Activated T-cell treated with anti-CD3 and anti-CD28 coated beads, Interleukin-2, amount 50 U/mL, for 24 hours (primary cell): ENCODE measurements around the gene IRS2.
"Not testable (repeated sequence)": the region's sequence is repeated elsewhere in the genome, so short reads cannot be mapped to it uniquely, and the experiment has no call there.

Experiments
- DNase-seq: peaks from one replicate; pipeline ENCODE4 v3.0.0-alpha.2; 2020
- H3K27ac Mint-ChIP-seq: 2 replicates; pipeline ENCODE4 v1.8.0; 2020; ENCODE audit warnings: mild to moderate bottlenecking, mixed read lengths
- H3K27me3 Mint-ChIP-seq: 2 replicates; pipeline ENCODE4 v1.8.0; 2020; ENCODE audit warnings: mixed read lengths
- H3K36me3 Mint-ChIP-seq: 2 replicates; pipeline ENCODE4 v1.8.0; 2020; ENCODE audit warnings: low read depth, mixed read lengths
- H3K4me1 Mint-ChIP-seq: 2 replicates; pipeline ENCODE4 v1.8.0; 2020; ENCODE audit warnings: low read depth, mixed read lengths
- H3K4me3 Mint-ChIP-seq: 2 replicates; pipeline ENCODE4 v1.8.0; 2020; ENCODE audit warnings: mild to moderate bottlenecking, moderate library complexity, mixed read lengths
- H3K9me3 Mint-ChIP-seq: 2 replicates; pipeline ENCODE4 v1.8.0; 2020; ENCODE audit warnings: mixed read lengths

IRS2 gene

DNA sequence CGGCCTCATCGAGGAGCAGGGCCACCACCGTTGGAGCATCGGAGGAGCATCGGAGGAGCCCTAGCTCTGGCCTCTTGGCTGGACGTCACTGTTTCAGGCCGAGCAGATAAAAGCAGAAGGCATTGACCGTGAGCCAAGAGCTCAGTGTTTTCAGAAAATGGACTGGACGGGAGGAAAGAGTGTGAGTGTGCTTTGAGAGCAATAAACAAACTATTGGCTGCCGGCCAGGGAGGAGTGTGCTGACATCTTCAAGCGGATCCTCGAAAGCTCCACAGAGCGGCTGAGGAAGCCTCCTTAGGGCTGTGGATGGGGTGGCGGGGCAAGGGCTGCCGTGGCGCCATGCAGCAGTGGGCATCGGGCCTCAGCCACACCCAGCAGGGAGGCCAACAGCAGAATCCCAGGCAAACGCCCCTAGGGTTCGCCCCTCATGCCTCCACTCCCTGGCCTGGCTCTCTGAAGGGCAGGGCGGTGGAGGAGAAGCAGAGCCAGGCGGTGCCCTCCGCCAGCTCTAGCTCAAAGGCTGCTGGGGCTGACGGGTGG lies 41.8 kb downstream of the IRS2 start:
- Mint-ChIP-seq H3K4me1 (peaks cover 13% of the 10 kb centered on the region), H3K9me3 (no peaks in the 10 kb centered on the region), H3K36me3 (no peaks in the 10 kb centered on the region), H3K4me3 (no peak overlapping the region), H3K27me3 (no peaks in the 10 kb centered on the region), H3K27ac (no peak overlapping the region)
- no peak for DNase-seq

DNA sequence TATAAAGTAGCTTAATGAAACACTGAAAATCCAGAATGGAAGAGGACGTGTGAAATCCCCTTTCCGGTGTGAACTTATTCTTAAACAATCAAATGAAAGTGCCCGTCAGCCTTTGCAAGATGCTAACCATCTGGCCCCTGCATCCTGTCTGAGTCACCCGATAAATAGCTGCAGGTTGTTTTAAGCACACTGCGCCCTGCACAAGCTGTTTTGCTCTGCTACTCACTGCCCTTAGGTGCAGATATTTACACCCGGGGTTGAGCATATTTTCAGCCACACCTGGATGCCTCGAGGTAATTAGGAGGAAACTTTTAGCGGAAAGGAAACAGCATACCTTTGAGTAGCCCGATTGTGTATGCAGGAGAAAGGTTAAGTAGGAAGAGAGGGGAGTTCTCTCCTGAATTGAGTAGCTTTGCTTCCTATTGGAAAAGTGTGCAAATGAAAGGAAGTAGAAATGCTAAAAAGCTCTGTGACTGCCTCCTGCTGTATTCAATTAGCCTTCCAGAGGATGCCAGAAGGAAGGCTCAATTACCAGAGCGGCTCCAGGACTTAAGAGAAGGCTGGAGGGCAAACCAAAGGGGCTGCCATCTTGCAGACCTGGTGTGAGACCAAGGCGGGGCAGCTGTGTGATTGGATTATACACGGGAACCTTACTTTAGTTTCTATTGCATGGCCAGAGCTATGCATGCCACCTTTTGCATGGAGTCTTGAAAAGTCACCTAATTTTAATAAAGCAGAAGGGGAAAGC lies 42.5 kb downstream of the IRS2 start:
- Mint-ChIP-seq H3K36me3 (no peaks in the 10 kb centered on the region), H3K9me3 (no peaks in the 10 kb centered on the region), H3K27ac (no peak overlapping the region), H3K4me1 (peaks cover 13% of the 10 kb centered on the region), H3K4me3 (no peak overlapping the region), H3K27me3 (no peaks in the 10 kb centered on the region)
- DNase-seq: no peak

DNA sequence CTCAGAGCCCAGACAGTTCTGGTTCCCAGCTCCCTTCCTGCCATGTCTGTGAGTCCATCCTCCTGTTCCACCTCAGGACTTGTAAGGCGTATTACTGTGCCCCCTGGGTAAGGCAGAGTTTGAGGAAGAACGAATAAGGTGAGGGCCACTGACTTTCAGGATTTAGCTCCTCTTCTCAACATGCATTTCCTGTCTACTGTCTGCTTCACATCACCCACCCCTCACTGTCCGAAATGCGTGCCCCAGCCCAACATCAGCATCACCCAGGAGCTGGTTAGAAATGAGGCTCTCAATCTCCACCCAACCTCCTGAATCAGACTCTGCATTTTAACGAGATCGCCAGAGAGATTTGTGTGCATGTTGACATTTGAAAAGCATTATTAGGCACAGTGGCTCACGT lies 44.4 kb downstream of the IRS2 start:
- H3K4me1 Mint-ChIP-seq: peaks cover 15% of the 10 kb centered on the region

DNA sequence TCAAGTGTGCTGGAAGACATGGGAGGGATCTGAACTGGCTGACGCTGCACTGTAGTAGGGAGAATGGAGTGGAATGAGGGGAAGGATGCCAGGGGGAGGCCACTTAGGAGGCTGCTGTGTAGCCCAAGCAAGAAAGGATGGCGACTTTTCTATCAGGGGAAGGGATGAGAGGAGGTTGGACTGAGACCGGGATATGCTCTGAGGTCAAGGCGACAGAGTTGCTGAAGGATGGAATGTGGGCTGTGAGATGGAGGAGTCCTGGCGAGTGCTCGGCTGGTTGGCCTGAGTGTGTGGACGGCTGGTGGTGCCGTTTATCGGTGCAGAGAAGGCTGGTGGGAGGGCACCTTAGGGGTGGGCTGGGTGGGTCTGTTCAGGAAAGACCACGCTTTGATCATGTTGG lies 45.7 kb downstream of the IRS2 start:
- no peak overlapping the region for H3K27ac Mint-ChIP-seq
- no peaks in the 10 kb centered on the region for H3K9me3 Mint-ChIP-seq
- no peaks in the 10 kb centered on the region for H3K27me3 Mint-ChIP-seq
- no peaks in the 10 kb centered on the region for H3K36me3 Mint-ChIP-seq
- no peak overlapping the region for H3K4me3 Mint-ChIP-seq
- DNase-seq: no peak
- H3K4me1 Mint-ChIP-seq: peaks cover 15% of the 10 kb centered on the region

More for the DNA sequence above, 44.4 kb downstream of the IRS2 start:
- Mint-ChIP-seq H3K4me3 (no peak overlapping the region), H3K27me3 (no peaks in the 10 kb centered on the region), H3K36me3 (no peaks in the 10 kb centered on the region), H3K9me3 (no peaks in the 10 kb centered on the region), H3K27ac (no peak overlapping the region)
- DNase-seq: no peak

DNA sequence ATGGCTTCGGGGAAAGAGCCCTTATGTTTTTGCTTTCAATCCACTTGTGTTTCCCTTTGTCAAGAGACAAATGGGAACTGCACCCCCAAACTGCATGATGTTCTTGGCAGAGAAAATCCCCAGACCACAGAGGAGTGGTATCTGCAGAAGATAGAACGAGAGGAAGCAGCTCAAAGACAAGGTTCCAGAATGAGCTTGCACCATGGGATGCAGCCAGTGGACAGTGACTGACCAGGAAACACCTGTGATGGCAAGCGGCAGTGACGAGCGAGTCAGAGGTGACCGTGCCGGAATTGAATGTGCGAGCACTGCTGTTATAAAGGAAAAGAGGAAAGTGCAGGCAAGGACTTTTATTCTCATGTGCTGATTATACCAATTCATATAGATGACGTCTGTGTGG lies 46.3 kb downstream of the IRS2 start:
- Mint-ChIP-seq H3K27ac (no peak overlapping the region), H3K4me1 (peaks cover 15% of the 10 kb centered on the region), H3K4me3 (no peak overlapping the region), H3K36me3 (no peaks in the 10 kb centered on the region), H3K9me3 (no peaks in the 10 kb centered on the region), H3K27me3 (no peaks in the 10 kb centered on the region)
- no peak for DNase-seq

DNA sequence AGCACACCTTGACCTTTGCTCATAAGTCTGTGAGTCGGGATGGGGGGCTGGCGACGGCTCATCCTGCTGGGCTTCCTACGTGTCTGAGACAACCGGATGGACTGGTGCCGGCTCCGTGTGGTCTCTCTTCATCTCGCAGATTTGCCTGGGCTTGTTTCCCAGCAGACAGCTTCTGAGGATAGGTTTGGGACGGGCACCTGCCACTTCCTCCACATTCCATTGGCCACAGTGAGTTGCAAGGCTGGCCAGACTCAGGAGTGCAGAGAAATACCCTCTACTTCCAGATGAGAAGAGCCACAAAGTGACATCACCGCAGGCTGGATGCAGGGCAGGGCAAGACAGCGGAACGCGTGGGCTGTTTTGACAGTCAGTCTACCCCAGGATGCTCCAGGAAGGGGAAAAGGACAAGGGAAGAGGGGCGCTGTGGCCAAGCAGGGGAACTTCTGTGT lies 48.1 kb downstream of the IRS2 start:
- H3K9me3 Mint-ChIP-seq: no peaks in the 10 kb centered on the region
- no peak overlapping the region for H3K4me3 Mint-ChIP-seq
- no peaks in the 10 kb centered on the region for H3K36me3 Mint-ChIP-seq
- peaks cover 4% of the 10 kb centered on the region for H3K4me1 Mint-ChIP-seq
- no peak overlapping the region for H3K27ac Mint-ChIP-seq
- DNase-seq: no peak
- peaks cover 3% of the 10 kb centered on the region for H3K27me3 Mint-ChIP-seq

DNA sequence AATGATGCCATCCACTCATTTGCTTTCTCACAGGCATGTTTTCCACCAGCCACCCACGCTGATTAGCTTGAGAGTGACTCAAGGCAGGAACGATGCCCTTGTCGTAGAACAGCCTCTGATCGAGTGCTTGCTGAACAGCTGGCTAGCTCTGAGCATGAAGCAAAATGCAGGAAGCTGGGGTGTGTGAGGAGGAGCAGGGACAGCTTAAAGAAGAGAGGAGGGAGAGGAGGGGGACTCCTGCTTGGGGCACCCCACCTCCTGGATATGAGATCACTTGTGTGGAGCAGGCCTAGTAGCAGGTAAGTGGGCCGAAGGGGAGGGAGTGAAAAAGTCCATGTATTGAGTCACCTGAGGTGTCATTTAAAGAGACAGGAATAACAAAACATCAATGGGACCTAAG lies 48.8 kb downstream of the IRS2 start:
- no peak for DNase-seq
- Mint-ChIP-seq H3K9me3 (no peaks in the 10 kb centered on the region), H3K4me3 (no peak overlapping the region), H3K27me3 (peaks cover 5% of the 10 kb centered on the region), H3K27ac (no peak overlapping the region), H3K4me1 (peaks cover 1% of the 10 kb centered on the region), H3K36me3 (no peaks in the 10 kb centered on the region)

DNA sequence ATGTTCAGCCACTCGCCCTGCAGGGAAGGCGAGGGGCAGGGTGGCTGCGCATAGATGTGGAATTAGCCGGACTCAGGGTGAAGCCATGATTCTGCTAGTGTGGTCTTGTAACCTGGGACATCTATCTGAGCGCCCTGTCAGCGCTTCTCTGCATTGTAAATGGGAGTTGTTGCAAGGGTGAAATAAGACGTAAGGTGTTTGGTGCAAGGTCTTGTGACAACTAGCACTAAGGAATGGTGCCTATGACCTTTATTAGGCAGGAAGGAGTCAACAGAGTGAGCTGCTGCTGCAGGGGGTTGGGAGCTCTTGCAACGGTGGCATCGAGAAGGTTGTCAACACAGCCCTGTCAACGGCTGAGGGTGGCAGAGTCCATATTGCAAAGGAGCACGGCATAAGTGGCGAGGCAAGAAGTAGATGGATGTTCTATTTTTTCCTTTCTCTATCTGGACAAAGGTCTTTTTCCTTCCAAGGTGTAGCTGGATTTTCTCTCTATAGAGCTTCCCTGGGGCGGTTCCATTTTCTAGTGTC lies 49.3 kb downstream of the IRS2 start:
- Mint-ChIP-seq H3K4me1 (peaks cover 1% of the 10 kb centered on the region), H3K9me3 (no peaks in the 10 kb centered on the region), H3K27me3 (peaks cover 5% of the 10 kb centered on the region), H3K27ac (no peak overlapping the region), H3K36me3 (no peaks in the 10 kb centered on the region), H3K4me3 (no peak overlapping the region)
- DNase-seq: no peak

DNA sequence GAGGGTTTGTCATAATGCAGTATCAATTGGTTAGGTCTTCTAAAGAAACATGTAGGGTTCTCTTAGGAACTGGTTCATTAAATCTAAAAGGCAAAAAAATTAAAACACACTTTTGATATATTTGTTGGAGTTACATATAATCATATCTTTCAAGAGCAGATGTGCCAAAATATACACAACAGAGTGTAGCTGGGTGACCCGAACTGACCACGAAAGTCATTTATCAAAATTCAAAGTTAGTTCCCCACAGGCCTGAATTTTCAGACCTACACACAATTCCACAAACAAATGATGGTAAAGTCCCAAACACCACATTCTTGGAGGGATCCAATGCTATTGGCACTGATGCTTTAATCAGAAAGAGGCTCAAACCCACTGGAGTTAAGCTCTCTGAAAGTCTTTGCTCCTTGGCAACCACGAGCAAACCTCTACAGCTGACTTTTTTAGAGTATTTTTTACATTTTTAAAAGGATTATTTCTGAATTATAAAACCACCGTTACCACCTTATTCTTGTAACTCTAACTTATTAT lies 50.9 kb downstream of the IRS2 start:
- no peak overlapping the region for H3K4me3 Mint-ChIP-seq
- no peak for DNase-seq
- H3K9me3 Mint-ChIP-seq: no peaks in the 10 kb centered on the region
- H3K4me1 Mint-ChIP-seq: peaks cover 1% of the 10 kb centered on the region
- no peak overlapping the region for H3K27ac Mint-ChIP-seq
- H3K27me3 Mint-ChIP-seq: peaks cover 14% of the 10 kb centered on the region
- no peaks in the 10 kb centered on the region for H3K36me3 Mint-ChIP-seq

DNA sequence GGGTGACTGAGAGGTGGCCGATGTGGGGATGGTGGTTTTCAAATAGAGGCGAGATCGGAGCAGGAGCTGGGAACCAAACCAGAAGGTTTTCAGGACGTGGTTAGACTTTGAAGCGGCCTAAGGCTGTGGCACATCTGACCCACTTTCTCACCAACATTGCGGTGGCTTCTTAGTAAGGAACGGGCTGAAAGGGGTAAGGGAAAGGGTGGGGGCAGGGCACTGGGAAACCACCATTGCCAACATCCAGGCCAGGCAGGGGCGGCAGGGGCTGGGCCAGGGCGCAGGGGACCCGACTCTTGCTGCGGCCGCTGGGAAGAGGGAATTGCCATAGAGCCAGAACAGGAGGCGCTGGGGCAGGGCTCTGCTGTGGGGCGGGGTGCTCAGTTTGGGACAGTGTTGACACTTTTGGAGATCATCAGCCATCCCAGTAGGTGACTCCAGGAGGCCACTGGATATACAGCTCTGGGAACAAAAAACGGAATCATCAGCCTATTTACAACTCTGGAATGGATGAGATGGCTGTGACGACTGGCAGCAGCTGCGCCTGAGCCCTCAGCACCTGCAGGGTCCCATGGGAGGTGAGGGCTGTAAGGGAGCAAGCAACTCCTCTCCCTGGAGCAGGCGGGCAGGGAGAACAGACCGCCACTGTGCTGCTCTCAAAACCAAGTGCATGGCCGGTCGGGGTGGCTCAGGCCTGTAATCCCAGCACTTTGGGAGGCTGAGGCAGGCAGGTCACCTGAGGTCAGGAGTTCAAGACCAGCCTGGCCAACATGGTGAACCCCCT lies 52.2 kb downstream of the IRS2 start:
- Mint-ChIP-seq H3K9me3 (no peaks in the 10 kb centered on the region), H3K27ac (no peak overlapping the region), H3K36me3 (no peaks in the 10 kb centered on the region), H3K4me1 (peaks cover 1% of the 10 kb centered on the region), H3K4me3 (no peak overlapping the region), H3K27me3 (peaks cover 21% of the 10 kb centered on the region)
- DNase-seq: no peak

DNA sequence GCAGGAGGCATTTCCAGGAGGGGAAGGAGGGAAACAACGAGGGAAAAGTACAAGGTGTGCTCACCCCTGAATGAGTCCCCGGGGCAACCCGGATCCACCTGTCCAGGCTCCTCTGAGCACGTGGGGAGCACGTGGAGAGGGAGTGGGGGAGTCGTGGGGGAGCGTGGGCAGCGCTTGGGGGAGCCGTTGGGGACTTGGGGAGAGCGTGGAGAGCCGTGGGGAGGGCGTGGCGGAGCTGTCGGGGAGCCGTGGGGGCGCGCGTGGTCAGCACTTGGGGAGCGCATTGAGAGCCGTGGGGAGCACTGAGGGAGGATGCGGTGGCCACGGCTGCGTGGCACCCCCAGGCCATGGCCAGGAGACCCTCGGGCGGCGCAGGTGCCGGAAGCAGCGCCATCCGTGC lies 52.8 kb downstream of the IRS2 start:
- DNase-seq: no peak
- Mint-ChIP-seq H3K27me3 (peaks cover 27% of the 10 kb centered on the region), H3K36me3 (no peaks in the 10 kb centered on the region), H3K4me3 (no peak overlapping the region), H3K4me1 (peaks cover 1% of the 10 kb centered on the region), H3K9me3 (no peaks in the 10 kb centered on the region), H3K27ac (no peak overlapping the region)

DNA sequence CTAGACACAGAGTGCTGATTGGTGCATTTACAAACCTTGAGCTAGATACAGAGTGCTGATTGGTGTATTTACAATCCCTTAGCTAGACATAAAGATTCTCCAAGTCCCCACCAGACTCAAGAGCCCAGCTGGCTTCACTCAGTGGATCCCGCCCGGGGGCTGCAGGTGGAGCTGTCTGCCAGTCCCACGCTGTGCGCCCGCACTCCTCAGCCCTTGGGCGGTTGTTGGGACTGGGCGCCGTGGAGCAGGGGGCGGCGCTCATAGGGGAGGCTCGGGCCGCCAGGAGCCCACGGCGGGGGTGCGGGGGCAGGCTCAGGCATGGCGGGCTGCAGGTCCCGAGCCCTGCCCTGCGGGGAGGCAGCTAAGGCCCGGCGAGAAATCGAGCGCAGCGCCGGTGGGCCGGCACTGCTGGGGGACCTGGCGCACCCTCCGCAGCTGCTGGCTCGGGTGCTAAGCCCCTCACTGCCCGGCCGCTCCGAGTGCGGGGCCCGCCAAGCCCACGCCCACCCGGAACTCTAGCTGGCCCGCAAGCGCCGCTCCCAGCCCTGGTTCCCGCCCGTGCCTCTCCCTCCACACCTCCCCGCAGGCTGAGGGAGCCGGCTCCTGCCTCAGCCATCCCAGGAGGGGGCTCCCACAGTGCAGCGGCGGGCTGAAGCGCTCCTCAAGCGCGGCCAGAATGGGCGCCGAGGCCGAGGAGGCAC lies 53.8 kb downstream of the IRS2 start:
- H3K4me3 Mint-ChIP-seq, H3K9me3 Mint-ChIP-seq, H3K4me1 Mint-ChIP-seq, H3K27ac Mint-ChIP-seq, H3K36me3 Mint-ChIP-seq, DNase-seq: not testable (repeated sequence)
- peaks cover 33% of the 10 kb centered on the region for H3K27me3 Mint-ChIP-seq

DNA sequence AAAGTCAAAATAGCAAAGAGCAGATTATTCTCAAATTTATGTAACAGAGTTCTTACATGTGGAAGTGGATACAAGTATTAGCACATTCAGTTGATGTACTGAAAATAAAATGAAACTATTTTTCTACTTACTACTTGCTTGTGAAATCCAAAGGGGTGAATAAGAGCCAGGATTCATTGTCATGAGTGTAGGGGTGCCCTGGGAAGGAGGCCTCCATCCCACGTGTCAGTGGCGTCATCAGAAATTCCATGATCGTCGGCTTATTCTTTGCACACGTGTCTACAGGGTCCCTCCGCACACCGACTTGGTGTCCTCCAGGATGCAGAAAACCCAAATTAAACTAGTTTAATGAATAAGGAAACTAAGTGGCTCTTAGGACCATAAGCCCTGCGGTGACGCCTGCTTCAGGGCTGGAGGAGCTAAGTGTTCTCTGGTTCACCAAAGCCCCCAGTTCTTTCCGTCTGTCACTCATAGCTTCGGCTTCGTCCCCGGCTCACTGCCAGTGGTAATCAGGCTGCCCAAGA lies 55.5 kb downstream of the IRS2 start:
- no peak for DNase-seq
- Mint-ChIP-seq H3K4me3 (no peak overlapping the region), H3K27ac (no peak overlapping the region), H3K9me3 (no peaks in the 10 kb centered on the region), H3K4me1 (no peaks in the 10 kb centered on the region), H3K27me3 (peaks cover 33% of the 10 kb centered on the region), H3K36me3 (no peaks in the 10 kb centered on the region)
